ENCODE data around the gene IMMT.

Gene IMMT

DNA sequence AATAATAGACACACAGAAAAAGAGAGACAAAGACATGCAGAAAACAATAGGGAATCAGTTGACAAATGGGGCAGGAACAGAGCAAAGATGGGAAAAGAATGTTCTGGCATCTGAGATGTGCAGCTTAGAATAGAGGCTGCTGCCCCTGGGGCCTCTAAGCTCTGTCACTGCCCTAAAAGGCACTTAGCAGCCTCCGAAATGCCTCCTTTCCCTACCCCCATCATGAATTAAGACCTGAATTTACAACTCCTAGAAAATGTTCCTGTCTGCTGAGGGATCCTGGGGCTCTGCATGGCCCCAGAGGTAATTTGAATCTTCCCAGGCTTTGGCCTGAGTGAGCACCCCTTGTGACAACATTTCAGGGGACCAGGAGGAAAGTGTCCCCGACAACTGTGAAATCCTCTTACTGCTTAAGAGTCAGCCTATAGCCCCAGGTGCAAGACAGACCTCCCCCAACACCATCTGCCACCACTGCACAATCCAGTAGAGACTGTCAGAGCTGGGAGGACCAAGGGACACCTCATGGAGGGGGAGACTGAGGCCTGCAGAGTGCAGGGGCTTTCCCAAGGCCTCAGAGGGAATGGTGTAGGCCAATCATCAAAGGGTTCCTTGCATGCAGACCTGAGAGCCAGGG lies 28.8 kb upstream of the IMMT start:
- H3K36me3 ChIP-seq (ENCODE audit: low read depth), result no peaks in the 10 kb centered on the region
- H3K27me3 ChIP-seq (ENCODE audit: insufficient read depth, poor library complexity, severe bottlenecking), result no peaks in the 10 kb centered on the region
- no peak overlapping the region for H3K27ac ChIP-seq (ENCODE audit: poor library complexity, severe bottlenecking)
- no peak for DNase-seq (ENCODE audit: low spot score)
- no peak overlapping the region for H3K4me3 ChIP-seq (ENCODE audit: severe bottlenecking)
- H3K4me1 ChIP-seq (ENCODE audit: insufficient read depth, poor library complexity, severe bottlenecking), result no peaks in the 10 kb centered on the region
- no peak for TF ChIP-seq CTCF (IDR thresholded peaks at IDR 0.05; ENCODE audit: poor library complexity, severe bottlenecking)
- no peaks in the 10 kb centered on the region for H3K9me3 ChIP-seq (ENCODE audit: severe bottlenecking)
- no peak for ATAC-seq (ENCODE audit: low read depth)

DNA sequence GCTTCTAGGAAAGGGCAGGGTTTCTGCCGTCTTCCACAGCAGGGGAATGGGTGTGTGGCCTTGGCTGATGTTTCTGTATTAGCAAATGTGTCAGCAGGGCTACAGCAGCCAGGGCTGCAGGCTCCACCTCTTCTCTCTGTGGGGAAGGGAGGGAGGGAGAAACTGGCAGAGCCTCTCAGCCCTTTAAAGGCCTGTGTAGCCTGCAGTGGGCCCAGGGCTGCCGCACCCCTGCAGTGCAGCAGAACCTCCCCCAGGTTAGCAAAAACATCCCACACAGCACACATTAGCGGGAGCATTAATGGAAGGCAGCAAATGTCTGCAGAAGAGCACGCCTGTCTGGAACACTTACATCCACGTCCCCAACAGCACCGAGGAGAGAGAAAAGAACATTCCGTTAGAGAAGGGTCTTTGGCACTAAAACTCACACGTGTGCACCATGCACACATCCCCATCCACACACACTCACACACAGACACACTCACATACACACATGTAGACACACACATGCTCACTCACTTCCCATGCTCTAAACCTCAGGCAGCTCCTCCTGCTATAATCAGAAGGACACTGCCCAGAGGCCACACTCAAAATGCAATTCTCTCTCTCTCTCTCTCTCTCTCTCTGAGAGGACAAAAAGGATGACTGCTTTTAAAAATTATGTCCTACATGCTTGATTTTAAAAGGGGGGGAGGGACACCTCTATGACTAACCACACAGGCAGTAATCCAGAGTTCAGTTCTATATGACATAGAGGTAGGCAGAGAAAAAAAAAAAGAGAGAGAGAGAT lies 28.1 kb upstream of the IMMT start:
- no peak for DNase-seq (ENCODE audit: low spot score)
- no peak overlapping the region for H3K4me3 ChIP-seq (ENCODE audit: severe bottlenecking)
- no peaks in the 10 kb centered on the region for H3K36me3 ChIP-seq (ENCODE audit: low read depth)
- H3K27me3 ChIP-seq (ENCODE audit: insufficient read depth, poor library complexity, severe bottlenecking), result no peaks in the 10 kb centered on the region
- H3K9me3 ChIP-seq (ENCODE audit: severe bottlenecking), result no peaks in the 10 kb centered on the region
- ATAC-seq (ENCODE audit: low read depth), result no peak
- H3K27ac ChIP-seq (ENCODE audit: poor library complexity, severe bottlenecking), result no peak overlapping the region
- TF ChIP-seq CTCF (IDR thresholded peaks at IDR 0.05; ENCODE audit: poor library complexity, severe bottlenecking), result no peak
- H3K4me1 ChIP-seq (ENCODE audit: insufficient read depth, poor library complexity, severe bottlenecking), result no peaks in the 10 kb centered on the region

DNA sequence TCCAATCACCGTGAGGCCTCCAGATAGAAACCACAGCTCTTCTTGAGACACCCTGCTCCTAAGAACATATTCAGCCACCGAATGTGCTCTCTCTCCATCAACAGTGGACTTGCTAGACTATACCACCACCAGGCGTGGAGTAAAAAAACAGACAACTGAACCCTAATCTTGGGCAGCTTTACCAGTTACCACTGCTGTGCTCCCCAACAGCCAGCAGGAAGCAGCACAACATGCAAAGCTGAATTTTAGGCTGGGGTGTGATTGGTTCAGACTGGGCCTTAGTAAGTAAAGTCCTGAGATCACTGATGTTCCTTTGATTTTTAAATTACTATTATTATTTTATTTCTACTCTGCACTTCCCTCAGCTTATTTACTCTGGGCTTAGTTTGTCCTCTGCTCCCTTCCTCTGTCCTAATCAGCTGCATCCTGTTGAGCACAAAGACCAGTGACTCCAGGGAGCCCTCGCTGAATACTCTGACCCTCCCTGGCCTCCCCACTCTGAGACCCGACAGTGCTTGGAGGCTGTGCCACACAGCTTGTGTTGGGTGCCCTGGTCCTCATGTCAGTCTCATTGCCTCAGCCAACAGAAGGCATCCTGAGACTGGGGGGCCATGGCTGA lies 25.9 kb upstream of the IMMT start:
- no peak overlapping the region for H3K27ac ChIP-seq (ENCODE audit: poor library complexity, severe bottlenecking)
- TF ChIP-seq CTCF (IDR thresholded peaks at IDR 0.05; ENCODE audit: poor library complexity, severe bottlenecking), result peak; percentile 76
- H3K36me3 ChIP-seq (ENCODE audit: low read depth), result no peaks in the 10 kb centered on the region
- no peaks in the 10 kb centered on the region for H3K4me1 ChIP-seq (ENCODE audit: insufficient read depth, poor library complexity, severe bottlenecking)
- no peak for DNase-seq (ENCODE audit: low spot score)
- H3K4me3 ChIP-seq (ENCODE audit: severe bottlenecking), result no peak overlapping the region
- no peaks in the 10 kb centered on the region for H3K27me3 ChIP-seq (ENCODE audit: insufficient read depth, poor library complexity, severe bottlenecking)
- no peaks in the 10 kb centered on the region for H3K9me3 ChIP-seq (ENCODE audit: severe bottlenecking)
- ATAC-seq (ENCODE audit: low read depth), result no peak; the same call in 2 of the 3 replicates

GRCh38 chr2:86219896-86220295 lies 24.6 kb upstream of the IMMT start:
- H3K4me1 ChIP-seq (ENCODE audit: insufficient read depth, poor library complexity, severe bottlenecking), result no peaks in the 10 kb centered on the region

More at GRCh38 chr2:86219896-86220295, 24.6 kb upstream of the IMMT start:
- ATAC-seq (ENCODE audit: low read depth) (no peak), DNase-seq (ENCODE audit: low spot score) (no peak)
- Histone ChIP-seq H3K27me3 (ENCODE audit: insufficient read depth, poor library complexity, severe bottlenecking) (no peaks in the 10 kb centered on the region), H3K36me3 (ENCODE audit: low read depth) (no peaks in the 10 kb centered on the region), H3K4me3 (ENCODE audit: severe bottlenecking) (no peak overlapping the region), H3K27ac (ENCODE audit: poor library complexity, severe bottlenecking) (no peak overlapping the region), H3K9me3 (ENCODE audit: severe bottlenecking) (no peaks in the 10 kb centered on the region)
- TF ChIP-seq CTCF (IDR thresholded peaks at IDR 0.05; ENCODE audit: poor library complexity, severe bottlenecking), result no peak

Measured in RWPE2 (cell line).